GM23248 (cell line): ENCODE data around the gene SCGN.

ENCODE experiments used
- EZH2 ChIP-seq: fragments of 200-600 bp; sonication (generic); IDR thresholded peaks from 2 replicates; pipeline ENCODE4 v1.6.1; 2018; ENCODE audit warnings: antibody characterized with exemption, mild to moderate bottlenecking; ENCODE audit not compliant: insufficient read depth, poor library complexity, severe bottlenecking
- EZH2phosphoT487 ChIP-seq: fragments of 200-600 bp; sonication (generic); IDR thresholded peaks from 2 replicates; pipeline ENCODE4 v1.6.1; 2018; ENCODE audit warnings: antibody characterized with exemption, moderate library complexity, mild to moderate bottlenecking, low read depth; ENCODE audit not compliant: insufficient read depth

GRCh38 chr6:25695671-25696070, 43.7 kb downstream of the SCGN start:
- TF ChIP-seq EZH2 (no peak), EZH2phosphoT487 (no peak)
